ENCODE data around the gene CD84. TPM values are rescaled to one million over a fixed set of nuclear protein-coding genes. Genes with fewer than 3 reads are reported as not detected.
"Not testable (repeated sequence)": the region's sequence is repeated elsewhere in the genome, so short reads cannot be mapped to it uniquely, and the experiment has no call there.

The CD84 gene
- total RNA-seq, 1 experiment from 2014 or later = not detected

- CTCF ChIA-PET = no interaction called here
- H3K27me3 Mint-ChIP-seq (ENCODE audit: unreplicated experiment) = no peaks in the 10 kb centered on the region
- no peak overlapping the region for H3K4me3 Mint-ChIP-seq (ENCODE audit: low read depth, unreplicated experiment)
- no peaks in the 10 kb centered on the region for H3K9me3 Mint-ChIP-seq (ENCODE audit: low read depth, unreplicated experiment)
- peaks cover 47% of the 10 kb centered on the region for H3K4me1 Mint-ChIP-seq (ENCODE audit: low read depth, unreplicated experiment)
- no TSS peak for BruUV-seq (replicated peaks)
- intact Hi-C loops (cut with micrococcal nuclease; ENCODE audit: unreplicated experiment) = no loop called here
- DNase-seq = no peak
- H3K36me3 Mint-ChIP-seq (ENCODE audit: insufficient read depth, unreplicated experiment) = no peaks in the 10 kb centered on the region
- TF ChIP-seq, protein P1, sequence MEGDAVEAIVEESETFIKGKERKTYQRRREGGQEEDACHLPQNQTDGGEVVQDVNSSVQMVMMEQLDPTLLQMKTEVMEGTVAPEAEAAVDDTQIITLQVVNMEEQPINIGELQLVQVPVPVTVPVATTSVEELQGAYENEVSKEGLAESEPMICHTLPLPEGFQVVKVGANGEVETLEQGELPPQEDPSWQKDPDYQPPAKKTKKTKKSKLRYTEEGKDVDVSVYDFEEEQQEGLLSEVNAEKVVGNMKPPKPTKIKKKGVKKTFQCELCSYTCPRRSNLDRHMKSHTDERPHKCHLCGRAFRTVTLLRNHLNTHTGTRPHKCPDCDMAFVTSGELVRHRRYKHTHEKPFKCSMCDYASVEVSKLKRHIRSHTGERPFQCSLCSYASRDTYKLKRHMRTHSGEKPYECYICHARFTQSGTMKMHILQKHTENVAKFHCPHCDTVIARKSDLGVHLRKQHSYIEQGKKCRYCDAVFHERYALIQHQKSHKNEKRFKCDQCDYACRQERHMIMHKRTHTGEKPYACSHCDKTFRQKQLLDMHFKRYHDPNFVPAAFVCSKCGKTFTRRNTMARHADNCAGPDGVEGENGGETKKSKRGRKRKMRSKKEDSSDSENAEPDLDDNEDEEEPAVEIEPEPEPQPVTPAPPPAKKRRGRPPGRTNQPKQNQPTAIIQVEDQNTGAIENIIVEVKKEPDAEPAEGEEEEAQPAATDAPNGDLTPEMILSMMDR (IDR thresholded peaks at IDR 0.05; ENCODE audit: unreplicated experiment) = no peak
- H3K27ac Mint-ChIP-seq (ENCODE audit: unreplicated experiment) = no peak overlapping the region
These were observed 41.3 kb downstream of the CD84 start for GRCh38 chr1:160537714-160538665.

DNA sequence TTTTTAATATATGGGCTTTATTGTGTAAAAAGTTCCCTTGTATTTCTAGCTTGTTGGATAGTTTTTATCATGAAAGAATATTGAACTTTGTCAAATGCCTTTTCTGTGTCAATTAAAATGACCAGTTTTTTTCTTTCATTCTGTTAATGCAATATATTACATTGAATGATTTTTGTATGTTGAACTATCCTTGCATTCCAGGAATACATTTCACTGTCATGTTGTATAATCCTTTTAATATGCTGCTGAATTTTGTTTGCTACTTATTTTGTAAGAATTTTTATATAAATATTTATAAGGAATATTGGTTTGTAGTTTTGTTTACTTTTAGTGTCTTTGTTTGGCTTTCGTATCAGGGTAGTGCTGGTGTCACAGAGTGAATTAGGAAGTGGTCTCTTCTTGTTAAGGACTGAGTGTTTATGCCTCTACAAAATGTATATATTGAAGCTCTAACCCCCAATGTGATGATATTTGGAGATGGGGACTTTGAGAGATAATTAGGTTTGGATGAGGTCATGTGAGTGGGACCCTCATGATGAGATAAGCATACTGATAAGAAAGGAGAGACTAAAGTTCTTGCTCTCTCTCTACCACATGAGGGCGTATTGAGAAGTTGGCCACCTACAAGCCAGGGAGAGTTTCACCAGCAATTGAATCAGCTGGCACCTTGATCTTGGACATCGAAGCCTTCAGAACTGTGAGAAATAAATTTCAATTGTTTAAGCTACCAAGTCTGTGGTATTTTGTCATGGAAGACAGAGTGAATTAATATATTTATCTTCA, 44.3 kb downstream of the CD84 start:
- H3K4me3 Mint-ChIP-seq (ENCODE audit: low read depth, unreplicated experiment) = no peak overlapping the region
- peaks cover 18% of the 10 kb centered on the region for H3K4me1 Mint-ChIP-seq (ENCODE audit: low read depth, unreplicated experiment)
- TF ChIP-seq, protein P1 (IDR thresholded peaks at IDR 0.05; ENCODE audit: unreplicated experiment) = no peak
- CTCF ChIA-PET = no interaction called here
- no peak overlapping the region for H3K27ac Mint-ChIP-seq (ENCODE audit: unreplicated experiment)
- H3K9me3 Mint-ChIP-seq (ENCODE audit: low read depth, unreplicated experiment) = peaks cover 2% of the 10 kb centered on the region
- DNase-seq = no peak
- intact Hi-C loops (cut with micrococcal nuclease; ENCODE audit: unreplicated experiment) = no loop called here
- no peaks in the 10 kb centered on the region for H3K36me3 Mint-ChIP-seq (ENCODE audit: insufficient read depth, unreplicated experiment)
- H3K27me3 Mint-ChIP-seq (ENCODE audit: unreplicated experiment) = no peaks in the 10 kb centered on the region
- no TSS peak for BruUV-seq (replicated peaks)

- intact Hi-C loops (cut with micrococcal nuclease; ENCODE audit: unreplicated experiment); H3K27ac Mint-ChIP-seq (ENCODE audit: unreplicated experiment); DNase-seq; H3K36me3 Mint-ChIP-seq (ENCODE audit: insufficient read depth, unreplicated experiment); CTCF ChIA-PET; H3K4me3 Mint-ChIP-seq (ENCODE audit: low read depth, unreplicated experiment); H3K4me1 Mint-ChIP-seq (ENCODE audit: low read depth, unreplicated experiment); BruUV-seq (replicated peaks); H3K9me3 Mint-ChIP-seq (ENCODE audit: low read depth, unreplicated experiment): not testable (repeated sequence)
- peaks cover 18% of the 10 kb centered on the region for H3K27me3 Mint-ChIP-seq (ENCODE audit: unreplicated experiment)
These were observed 46.8 kb downstream of the CD84 start for GRCh38 chr1:160532557-160532813.

GRCh38 chr1:160531809-160532556, 47.3 kb downstream of the CD84 start:
- H3K4me1 Mint-ChIP-seq (ENCODE audit: low read depth, unreplicated experiment); intact Hi-C loops (cut with micrococcal nuclease; ENCODE audit: unreplicated experiment); DNase-seq; H3K4me3 Mint-ChIP-seq (ENCODE audit: low read depth, unreplicated experiment); BruUV-seq (replicated peaks); CTCF ChIA-PET; H3K36me3 Mint-ChIP-seq (ENCODE audit: insufficient read depth, unreplicated experiment); H3K27ac Mint-ChIP-seq (ENCODE audit: unreplicated experiment); H3K9me3 Mint-ChIP-seq (ENCODE audit: low read depth, unreplicated experiment): not testable (repeated sequence)
- peaks cover 23% of the 10 kb centered on the region for H3K27me3 Mint-ChIP-seq (ENCODE audit: unreplicated experiment)

DNA sequence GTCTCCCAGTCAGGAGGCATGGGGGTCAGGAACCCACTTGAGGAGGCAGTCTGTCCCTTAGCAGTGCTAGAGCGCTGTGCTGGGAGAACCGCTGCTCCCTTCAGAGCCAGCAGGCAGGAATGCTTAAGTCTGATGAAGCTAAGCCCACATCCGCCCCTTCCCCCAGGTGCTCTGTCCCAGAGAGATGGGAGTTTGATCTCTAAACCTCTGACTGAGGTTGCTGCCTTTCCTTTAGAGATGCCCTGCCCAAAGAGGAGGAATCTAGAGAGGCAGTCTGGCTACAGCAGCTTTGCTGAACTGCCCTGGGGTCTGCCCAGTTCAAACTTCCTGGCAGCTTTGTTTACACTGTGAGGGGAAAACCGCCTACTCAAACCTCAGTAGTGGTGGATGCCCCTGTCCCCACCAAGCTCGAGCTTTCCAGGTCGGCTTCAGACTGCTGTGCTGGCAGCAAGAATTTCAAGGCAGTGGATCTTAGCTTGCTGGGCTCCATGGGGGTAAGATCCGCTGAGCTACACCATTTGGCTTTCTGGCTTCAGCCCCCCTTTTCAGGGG, 49.8 kb downstream of the CD84 start:
- H3K4me1 Mint-ChIP-seq (ENCODE audit: low read depth, unreplicated experiment); intact Hi-C loops (cut with micrococcal nuclease; ENCODE audit: unreplicated experiment); CTCF ChIA-PET; H3K9me3 Mint-ChIP-seq (ENCODE audit: low read depth, unreplicated experiment); H3K27ac Mint-ChIP-seq (ENCODE audit: unreplicated experiment); DNase-seq; H3K4me3 Mint-ChIP-seq (ENCODE audit: low read depth, unreplicated experiment); H3K36me3 Mint-ChIP-seq (ENCODE audit: insufficient read depth, unreplicated experiment); BruUV-seq (replicated peaks): not testable (repeated sequence)
- H3K27me3 Mint-ChIP-seq (ENCODE audit: unreplicated experiment) = peaks cover 27% of the 10 kb centered on the region

GRCh38 chr1:160523789-160524188, 55.5 kb downstream of the CD84 start:
- not testable (repeated sequence) for H3K36me3 Mint-ChIP-seq (ENCODE audit: insufficient read depth, unreplicated experiment); H3K27ac Mint-ChIP-seq (ENCODE audit: unreplicated experiment)
- peaks cover 34% of the 10 kb centered on the region for H3K4me1 Mint-ChIP-seq (ENCODE audit: low read depth, unreplicated experiment)

More at GRCh38 chr1:160523789-160524188, 55.5 kb downstream of the CD84 start:
- CTCF ChIA-PET = interaction anchor here (0.6 to 0.7 kb wide), 2 partner anchors 38 to 290 kb away, joined by 3 read pairs; no protein-coding TSS in a partner anchor
- H3K9me3 Mint-ChIP-seq (ENCODE audit: low read depth, unreplicated experiment); H3K4me3 Mint-ChIP-seq (ENCODE audit: low read depth, unreplicated experiment); BruUV-seq (replicated peaks); intact Hi-C loops (cut with micrococcal nuclease; ENCODE audit: unreplicated experiment); DNase-seq: not testable (repeated sequence)
- peaks cover 21% of the 10 kb centered on the region for H3K27me3 Mint-ChIP-seq (ENCODE audit: unreplicated experiment)
